HG02981 (cell line): ENCODE measurements around the gene GPS1.

Experiments used
- ATAC-seq: cut with Tn5 transposase; IDR thresholded peaks from one replicate; pipeline ENCODE4 v1.9.1; 2021; ENCODE audit warnings: mild to moderate bottlenecking, moderate library complexity; ENCODE audit not compliant: unreplicated experiment

The GPS1 gene

DNA sequence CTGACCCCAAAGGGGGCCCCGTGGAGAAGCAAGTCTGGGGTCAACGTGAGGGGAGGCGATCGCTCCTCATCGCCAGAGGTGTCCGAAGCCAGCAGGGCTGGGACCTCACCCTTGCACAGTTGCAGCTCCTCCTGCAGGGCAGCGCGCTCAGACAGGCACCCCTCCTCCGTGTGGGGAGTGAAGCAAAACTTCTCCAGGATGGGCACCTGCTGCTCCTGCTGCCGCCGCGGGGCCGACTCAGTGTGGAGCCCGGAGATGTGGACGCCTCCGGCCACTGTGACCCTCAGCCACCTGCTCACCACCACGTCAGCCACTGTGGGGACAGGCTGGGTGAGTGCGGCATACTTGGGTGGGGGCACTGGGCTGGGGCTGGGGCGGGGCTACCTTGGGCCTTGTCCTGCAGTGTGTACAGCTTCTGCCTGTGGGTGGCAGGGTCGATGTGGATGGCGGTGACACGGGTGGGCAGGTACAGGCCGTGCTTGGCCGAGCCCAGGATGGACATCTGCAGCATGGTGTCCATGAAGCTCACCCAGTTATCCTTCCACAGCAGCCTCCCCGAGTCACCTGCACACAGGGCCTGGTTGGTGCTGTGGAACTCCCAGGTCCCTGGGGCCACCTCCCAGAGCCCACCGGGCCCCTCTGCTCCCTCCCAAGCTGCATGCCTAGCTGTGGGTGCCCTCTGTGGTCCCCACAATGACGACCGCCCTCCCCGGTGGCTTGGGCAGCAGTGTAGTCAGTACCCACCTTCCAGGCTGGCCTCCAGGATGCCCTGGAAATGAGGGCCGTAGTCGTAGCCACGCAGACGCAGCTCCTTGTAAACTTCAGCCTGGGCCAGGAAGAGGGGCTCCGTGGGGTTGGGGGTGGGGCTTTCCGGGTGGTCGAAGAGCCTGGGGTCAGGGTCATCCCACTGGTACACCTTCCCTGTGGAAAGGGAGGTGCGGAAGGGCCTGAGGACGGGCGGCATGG, 35.5 kb downstream of the GPS1 start:
- no peak for ATAC-seq

DNA sequence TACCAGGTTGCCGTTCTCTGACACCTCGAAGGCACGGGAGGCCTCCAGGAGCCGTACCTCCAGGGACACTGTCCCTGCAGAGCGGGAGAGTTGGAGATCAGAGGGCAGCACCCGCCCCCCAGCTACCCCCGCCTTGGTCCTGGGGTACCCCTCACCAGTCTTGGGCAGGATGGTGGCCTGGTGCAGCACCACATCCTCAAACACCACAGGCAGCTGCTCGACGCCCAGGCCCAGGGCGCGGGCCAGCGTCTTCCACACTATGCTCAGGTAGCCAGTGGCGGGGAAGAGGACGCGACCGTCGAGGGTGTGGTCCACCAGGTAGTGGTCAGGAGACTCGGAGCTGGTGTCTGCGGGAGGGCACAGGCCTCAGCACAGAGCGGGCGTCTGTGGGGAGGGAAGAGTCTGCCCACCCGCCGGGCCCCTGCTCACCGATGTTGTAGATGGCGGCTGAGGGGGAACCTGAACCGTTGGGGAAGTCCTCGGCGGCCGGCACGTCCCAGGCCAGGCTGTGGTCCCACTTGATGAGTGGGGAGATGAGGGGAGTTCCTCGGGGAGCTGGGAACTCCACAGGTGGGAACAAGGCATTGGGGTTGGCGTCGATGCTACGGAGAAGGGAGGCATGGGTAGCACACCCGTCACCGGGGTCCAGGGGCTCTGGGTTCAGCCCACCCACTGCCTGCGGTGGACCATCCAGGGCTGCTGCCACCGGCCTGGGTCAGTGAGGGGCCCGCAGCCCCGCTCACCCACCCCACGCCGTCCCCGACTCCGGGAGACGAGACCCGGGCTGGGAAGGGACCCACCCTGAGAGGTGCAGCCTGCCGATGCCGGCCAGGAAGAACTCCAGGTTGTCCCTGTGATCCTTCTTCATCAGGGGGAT, 36.5 kb downstream of the GPS1 start:
- no peak for ATAC-seq

DNA sequence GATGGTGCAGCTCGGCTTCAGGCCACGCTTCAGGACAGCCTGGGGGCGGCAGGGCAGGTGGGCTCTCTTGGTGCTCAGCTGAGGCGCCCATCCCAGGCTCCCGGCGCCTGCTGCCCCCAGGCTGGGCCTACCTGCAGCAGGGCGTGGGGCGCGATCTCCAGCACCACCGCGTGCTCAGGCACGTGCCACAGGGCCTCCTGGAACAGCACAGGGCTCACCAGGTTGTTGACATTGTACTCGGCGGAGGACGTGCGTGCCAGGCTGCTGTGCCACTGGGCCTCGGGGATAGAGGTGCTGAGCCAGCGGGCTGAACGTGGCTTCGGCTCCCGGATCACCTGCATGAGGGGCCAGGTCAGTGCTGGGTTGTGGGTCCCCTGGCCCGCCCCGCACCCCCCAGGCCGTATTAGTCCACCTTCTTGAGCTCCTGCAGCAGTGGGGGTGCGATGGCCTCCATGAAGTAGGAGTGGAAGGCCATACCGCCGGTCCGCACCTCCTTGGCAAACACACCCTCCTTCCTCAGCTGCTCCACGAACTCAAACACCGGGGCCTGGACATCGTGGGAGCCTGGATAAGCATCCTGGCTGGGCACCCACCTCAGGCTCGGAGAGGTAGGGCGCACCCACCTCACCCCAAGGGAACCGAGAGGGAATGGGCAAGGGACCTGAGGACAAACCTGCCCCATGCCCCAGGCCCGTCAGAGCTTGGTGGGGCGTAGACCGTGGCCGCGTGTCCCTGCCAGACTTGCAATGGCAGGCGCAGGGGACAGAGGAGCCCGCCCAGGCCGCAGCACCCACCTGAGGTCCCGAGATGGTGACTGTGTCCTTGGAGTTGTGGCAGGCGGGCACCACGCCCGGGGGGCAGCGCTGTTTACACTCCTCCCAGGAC, 37.4 kb downstream of the GPS1 start:
- no peak for ATAC-seq

DNA sequence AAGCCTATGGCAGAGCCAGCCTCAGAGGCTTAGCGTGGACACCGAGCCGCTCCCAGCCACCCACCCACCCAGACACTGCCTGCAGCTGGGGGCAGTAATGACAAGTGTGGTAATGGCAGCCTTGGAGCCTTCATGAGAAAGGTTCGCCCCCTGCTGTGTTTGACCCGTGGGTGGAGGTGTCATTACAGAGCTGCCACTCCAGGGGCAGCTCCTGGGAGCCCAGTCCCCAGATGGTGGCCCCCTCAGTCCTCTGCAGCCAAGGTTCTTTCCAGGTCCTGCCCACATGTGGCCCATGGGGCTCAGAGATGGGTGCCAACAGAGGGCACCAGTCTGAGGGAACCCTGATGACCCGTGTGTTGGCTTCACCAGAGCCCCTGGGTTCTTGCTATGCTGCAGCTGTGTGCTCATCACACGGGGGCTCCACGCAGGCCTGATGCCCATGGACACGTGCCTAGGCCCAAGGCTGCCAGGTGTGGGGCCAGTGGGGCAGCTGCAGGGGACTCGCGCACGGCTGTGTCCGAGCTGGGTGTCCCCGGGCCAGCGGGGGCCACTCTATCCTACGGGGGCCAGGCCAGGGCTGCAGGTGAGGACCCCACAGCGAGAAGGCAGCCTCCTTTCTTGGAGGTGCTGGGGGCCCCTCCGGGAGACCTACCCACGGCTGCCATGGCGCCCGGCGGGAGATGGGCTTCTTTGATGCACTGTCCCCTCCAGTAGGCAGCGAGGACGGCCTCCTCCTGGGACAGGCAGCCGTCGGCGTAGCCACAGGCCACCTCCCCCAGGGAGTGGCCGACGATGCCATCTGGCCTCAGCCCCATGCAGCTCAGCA, 38.2 kb downstream of the GPS1 start:
- ATAC-seq, result no peak

DNA sequence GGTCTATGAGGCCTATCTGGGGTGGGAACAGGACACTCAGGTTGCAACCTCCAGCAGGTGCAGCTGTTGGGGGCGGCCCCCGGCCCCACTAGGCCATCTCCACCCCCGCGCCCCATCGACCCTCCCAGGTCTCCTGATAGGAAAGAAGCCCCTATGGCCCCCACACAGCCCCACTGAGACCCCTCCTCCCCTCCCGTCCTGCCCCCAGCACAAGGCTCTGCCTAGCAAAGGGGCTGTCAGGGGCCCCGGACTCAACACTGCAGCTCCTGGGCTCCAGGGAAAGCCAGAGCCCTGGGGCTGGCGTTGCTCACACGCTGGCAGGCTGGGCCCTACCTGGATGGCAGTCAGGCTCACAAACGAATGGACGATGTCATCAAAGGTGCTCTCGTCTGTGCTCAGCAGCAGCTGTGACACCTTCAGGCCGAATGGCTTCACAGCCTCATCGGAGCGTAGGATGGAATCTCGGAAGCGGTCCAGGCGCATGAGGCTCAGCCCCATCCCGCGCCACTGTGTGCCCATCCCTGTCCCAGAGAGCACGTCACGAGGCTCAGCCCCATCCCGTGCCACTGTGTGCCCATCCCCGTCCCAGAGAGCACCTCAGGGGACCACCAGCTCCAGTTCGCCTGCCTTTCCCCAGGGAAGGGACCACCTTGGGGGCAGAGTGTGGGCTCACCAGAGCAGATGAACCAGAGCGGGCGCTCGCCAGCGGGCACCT, 39.0 kb downstream of the GPS1 start:
- ATAC-seq, result no peak

DNA sequence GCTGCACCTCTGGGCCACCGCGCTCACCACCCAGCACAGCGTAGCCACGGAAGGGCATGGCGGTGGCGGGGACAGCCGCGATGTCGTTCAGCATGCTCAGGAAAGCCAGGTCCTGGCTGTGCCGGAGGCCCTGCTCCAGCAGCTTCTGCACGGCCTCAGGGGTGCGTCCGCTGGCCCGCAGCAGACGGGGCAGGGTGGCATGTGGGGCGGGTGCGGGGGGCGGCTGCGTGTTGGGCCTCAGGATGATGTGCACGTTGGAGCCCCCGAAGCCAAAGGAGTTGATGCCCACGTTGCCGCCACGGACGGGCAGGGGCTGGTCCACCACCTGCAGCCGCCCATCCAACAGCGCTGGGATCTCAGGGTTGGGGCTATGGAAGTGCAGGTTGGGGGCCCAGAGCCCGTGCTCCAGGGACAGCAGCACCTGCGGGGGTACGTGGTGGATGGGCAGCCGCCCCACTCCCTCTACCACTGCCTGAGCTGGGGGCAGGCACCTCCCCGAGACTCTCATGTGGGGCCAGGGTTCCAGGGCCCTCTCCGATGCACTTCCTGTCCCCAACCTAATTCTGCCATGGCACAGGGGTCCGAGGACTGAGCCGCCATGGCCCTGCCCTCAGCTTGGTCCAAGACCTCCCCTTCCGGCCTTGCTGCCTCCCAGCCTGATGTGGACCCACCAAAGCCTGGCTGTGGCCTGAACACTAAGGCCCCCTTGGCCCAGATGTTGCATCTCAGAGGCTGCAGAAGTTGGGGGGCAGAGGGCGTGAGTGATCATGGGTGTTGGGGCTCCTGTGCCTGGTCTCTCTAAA, 39.8 kb downstream of the GPS1 start:
- ATAC-seq, result no peak

DNA sequence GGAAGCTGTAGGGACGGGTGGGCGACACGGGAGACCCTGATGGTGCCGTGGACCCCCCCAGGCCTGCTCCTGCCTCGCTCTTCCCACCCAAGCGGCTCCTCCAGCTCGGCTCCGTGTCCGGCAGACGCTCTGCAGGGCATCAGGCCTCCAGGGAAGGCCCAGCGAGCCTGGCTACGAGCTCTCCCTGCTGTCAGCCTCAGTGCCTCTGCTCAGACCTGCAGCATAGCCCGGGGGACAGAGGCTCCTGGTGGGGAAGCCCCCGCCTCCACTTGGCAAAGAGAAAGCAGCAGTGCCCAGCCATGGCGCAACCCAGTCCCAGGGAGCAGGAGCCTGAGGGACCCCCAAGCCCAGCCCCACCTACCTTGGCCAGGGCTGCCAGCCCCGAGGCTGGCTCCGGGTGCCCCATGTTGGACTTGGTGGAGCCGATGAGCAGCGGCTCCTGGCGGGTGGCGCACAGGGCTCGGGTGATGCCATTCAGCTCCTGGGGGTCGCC, 40.4 kb downstream of the GPS1 start:
- ATAC-seq, result no peak

DNA sequence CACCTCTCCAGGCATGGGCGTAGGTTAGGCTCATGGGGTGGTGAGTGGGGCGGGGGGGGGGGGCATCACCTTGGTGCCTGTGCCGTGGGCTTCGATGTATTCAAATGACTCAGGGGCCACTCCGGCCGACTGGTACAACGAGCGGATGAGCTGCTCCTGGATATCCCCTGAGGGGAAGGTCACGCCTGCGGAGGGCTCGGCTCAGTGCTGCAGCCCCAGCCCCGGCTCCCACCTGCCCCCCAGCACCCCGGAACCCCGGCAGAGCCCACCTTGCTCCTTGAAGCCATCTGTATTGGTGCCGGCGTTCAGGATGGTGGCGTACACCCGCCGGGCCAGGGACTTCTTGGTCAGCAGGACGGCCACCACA, 40.9 kb downstream of the GPS1 start:
- no peak for ATAC-seq

DNA sequence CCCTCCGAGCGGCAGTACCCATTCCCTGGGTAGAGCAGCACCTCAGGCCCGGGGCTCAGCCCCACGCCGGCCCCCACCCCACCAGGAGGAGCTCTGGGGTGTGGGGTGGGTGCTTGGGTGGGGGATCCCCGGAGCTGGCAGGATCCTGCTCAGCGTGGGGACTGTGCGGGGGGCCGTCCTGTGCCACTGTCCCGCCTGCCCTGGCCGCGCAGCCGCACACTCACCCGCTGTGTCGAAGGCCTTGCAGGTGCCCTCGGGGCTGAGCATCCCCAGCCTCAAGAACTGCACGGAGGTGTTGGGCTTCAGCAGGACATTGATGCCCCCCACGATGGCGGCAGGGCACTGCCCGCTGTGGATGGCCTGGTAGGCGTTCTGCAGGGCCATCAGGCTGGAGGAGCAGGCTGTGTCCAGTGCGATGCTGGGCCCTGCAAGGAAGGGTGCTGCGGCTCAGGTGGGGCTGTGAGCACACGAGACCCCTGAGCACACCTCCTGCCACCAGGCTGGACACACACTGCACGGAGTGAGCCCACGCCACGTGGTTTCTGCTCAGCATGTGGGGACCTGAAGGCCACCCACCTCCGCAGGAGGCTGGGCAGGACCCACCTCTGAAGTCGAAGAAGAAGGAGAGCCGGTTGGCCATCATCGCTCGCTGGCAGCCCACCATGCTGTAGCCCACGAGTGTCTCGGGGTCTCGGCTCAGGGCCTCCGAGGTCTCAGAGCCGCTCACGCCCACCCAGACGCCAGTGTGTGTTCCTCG, 41.5 kb downstream of the GPS1 start:
- ATAC-seq, result no peak

DNA sequence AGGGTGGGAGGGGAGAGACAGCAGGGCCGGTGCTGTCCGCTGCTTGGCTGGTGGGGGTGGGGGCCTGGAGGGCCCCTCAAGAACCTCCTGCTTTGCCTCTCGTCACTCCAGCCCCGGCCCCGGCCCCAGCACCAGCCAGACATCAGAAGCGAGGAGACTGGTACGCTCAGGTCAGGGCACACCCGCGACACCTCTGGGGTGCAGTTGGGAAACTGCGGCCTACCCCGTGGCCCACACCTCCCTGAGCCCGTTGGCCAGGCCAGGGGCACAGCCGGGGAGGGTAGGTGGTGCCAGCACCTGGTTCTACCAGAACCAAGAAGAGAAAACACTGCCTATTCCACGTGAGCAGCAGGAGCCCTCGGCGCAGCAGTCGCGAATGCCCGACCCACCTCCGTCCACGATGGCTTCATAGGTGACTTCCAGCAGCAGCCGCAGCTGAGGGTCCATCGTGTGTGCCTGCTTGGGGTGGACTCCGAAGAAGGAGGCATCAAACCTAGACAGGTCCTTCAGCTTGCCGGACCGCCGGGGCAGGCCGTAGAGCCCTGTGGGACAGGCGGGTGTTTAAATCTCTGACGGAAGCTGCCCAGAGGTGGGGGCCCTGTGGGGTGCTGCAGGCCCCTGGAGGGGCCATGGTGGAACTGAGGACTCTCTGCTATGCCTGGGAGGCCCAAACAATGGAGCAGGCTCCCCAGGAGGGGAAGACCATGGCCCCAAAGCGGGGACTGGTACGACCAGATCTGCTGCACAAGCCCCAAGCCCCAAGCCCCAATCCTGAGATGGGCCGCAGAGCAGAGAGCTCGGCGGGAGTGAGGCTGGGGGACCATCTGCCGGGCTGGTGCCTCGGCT, 43.5 kb downstream of the GPS1 start:
- ATAC-seq, result no peak

DNA sequence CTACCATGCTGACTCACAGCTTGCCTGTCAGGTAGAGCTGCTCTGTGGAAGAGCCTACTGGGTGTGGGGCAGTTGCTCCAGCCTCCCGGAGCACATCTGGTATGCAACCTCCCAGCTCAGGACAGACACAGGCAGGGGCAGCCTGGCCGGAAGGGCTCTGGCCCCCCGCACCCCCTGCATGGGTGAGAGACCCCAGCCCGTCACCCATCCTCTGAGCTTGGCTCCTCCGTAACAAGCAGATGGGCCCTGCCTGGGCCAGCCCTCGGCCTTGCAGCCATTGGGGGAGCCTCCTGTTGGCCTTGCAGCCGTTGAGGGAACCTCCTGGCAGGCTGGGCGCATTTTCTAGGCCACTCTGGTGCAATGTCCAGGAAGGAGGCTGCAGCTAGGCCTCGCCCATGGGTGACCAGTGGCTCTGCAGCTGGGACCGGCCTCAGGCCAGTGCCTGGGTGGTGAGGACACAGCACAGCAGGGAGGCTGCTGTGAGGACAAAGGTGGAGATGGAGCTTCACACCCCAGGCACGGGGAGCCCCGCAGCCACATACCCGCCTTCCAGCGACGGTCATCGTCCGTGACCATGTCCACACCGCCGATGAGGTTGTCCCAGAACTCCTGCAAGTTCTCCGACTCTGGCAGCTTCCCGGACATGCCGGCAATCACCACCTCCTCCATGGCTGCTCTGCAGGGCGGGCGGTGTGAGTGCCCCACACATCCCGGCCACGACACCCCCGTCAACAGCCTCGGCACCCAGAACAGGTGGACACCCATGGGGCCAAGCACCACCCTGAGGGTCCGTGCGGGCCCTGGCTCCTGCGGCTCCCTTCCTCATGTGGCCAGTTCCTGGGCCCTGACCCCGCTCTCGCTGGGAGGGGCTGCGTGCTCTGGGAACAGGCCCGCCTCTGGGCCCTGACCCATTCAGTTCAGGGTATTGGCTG, 44.3 kb downstream of the GPS1 start:
- ATAC-seq, result no peak

DNA sequence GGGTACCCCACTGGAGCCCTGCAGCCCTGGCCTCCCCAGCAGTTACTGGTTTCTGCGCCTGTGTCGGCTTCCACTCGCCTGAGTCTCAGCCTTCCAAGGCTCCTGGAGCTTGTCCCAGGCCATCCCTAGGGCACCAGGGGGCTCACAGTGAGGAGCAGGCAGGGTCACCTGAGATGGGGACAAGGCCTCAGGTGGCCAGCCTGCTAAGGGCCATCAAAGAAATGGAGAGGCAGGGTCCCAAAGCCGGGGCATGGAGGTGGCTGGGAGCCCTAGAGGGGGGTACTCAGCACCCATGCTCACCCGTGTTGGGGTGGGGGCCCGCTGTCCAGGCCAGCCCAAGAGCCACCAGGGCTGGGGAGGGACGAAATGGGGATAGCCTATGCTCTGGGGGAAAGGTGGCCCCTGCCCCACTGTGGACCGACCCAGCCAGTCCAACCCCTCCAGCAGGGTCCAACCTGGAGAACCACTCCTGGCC, 45.0 kb downstream of the GPS1 start:
- ATAC-seq, result no peak

DNA sequence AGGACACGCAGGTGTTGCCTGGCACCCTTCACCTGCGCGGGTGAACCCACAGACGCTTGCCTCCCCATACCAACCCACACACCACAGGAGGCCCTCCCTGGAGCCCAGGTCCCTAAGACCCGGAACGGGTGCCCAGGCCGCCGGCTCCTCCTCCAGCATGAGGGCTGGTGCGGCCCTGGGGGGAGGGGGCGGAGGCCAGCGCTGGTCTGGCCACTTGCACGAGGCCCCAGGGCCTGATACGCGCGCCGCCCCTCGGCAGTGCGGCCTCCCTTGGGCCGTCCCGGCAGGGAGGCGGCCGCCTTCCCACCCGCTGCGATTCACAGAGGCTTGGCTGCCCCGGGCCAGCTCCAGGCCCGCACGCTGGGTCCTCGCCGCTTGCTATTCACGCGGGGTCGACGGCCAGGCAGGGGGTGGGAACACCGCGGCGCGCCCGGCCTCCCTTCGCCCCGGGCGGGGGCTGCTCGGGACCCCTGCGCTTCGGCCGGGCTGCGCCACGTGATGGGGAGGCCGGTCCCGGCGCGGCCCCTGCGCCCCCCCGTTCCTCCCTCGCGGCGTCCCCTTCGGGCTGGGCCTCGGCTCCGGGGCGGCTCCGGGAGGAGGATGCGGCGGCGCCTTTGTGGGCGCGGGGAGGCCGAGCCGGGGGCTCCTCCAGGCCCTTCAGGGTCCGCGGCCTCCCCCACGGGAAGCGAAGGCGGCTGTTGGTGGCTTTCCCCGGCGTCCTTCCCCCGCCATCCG, 45.7 kb downstream of the GPS1 start:
- ATAC-seq, result peak; percentile 3

DNA sequence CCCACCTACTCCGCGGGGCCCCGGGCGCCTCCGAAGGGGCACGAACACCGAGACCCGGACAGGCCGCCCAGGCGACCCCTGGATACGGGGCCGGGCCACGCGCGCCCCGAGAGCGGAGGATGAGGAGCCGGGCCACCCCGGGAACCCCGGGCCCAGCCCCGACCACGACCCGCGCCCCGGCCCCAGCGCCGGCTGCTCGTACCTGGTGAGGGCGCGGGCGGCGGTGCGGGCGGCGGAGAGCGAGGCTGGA, 46.1 kb downstream of the GPS1 start:
- ATAC-seq, result peak; percentile 12
